Gastrocnemius medialis (tissue), 4 donors: ENCODE measurements around the gene OCLN. TPM values are rescaled to one million over a fixed set of nuclear protein-coding genes. Genes with fewer than 3 reads are reported as not detected.
"Not testable (repeated sequence)": the region's sequence is repeated elsewhere in the genome, so short reads cannot be mapped to it uniquely, and the experiment has no call there.

Experiments
- ATAC-seq, 2 donors: fragments of 150-250 bp; one replicate each; pipeline ENCODE4 v1.9.1; 2016
- DNase-seq, 2 donors: peaks; one replicate each; pipeline ENCODE4 v3.0.0-alpha.2; 2019
- H3K27ac ChIP-seq, 4 donors: fragments of 200-600 bp; sonication (generic); 1 replicate in 1 of 4; 2 replicates in 3 of 4; pipeline ENCODE4 v1.5.1; 2016 to 2018; ENCODE audit warnings: mild to moderate bottlenecking in 2 of 4, moderate library complexity in 1 of 4
- H3K27me3 ChIP-seq, 3 donors: fragments of 200-600 bp; sonication (generic) in 2 of 3; 1 replicate in 1 of 3; 2 replicates in 2 of 3; pipeline versions ENCODE4 v1.5.1 to v1.6.0; 2016 to 2019; ENCODE audit warnings: mild to moderate bottlenecking in 1 of 3, moderate library complexity in 1 of 3
- H3K36me3 ChIP-seq, 2 donors: fragments of 200-600 bp; sonication (generic) in 1 of 2; one replicate each; pipeline ENCODE4 v1.5.1; 2017 to 2018
- H3K4me1 ChIP-seq, 2 donors: fragments of 200-600 bp; sonication (generic) in 1 of 2; one replicate each; pipeline ENCODE4 v1.5.1; 2016 to 2017; ENCODE audit warnings: mild to moderate bottlenecking in 2 of 2
- H3K4me3 ChIP-seq, 4 donors: fragments of 200-600 bp; sonication (generic) in 3 of 4; 1 replicate in 1 of 4; 2 replicates in 3 of 4; pipeline ENCODE4 v1.5.1; 2016 to 2019; ENCODE audit warnings: mild to moderate bottlenecking in 2 of 4
- H3K9me3 ChIP-seq, 3 donors: fragments of 200-600 bp; sonication (generic) in 2 of 3; 1 replicate in 1 of 3; 2 replicates in 2 of 3; pipeline ENCODE4 v1.5.1; 2016 to 2019
- CTCF ChIP-seq, 5 experiments: fragments of 450-650 bp in 3 of 5; fragments of 200-600 bp in 2 of 5; sonication (generic) in 2 of 5; IDR thresholded peaks in 4 of 5; conservative IDR thresholded peaks in 1 of 5; 1 replicate in 4 of 5; 2 replicates in 1 of 5; pipeline ENCODE4 v1.5.1; 2016 to 2019; ENCODE audit warnings: antibody characterized with exemption in 5 of 5, mild to moderate bottlenecking in 3 of 5, moderate library complexity in 3 of 5
- POLR2A ChIP-seq, 2 donors: fragments of 450-650 bp; IDR thresholded peaks; one replicate each; pipeline ENCODE4 v1.6.1; 2017; ENCODE audit warnings: antibody characterized with exemption in 2 of 2, mild to moderate bottlenecking in 2 of 2, moderate library complexity in 2 of 2
- in situ Hi-C, 4 donors: fragments of 200-750 bp; cut with MboI; loops; one replicate each; pipeline versions ENCODE4 v1.15.0 to v1.8.0; 2017; ENCODE audit warnings: low sequenced_read_pairs in 4 of 4
- intact Hi-C: fragments of 100-400 bp; cut with DNase I; formaldehyde crosslinking; loops from one replicate; pipeline ENCODE4 v1.15.1; 2023; ENCODE audit warnings: low total_unique reads
- total RNA-seq, 4 donors: library from RNA; depleted of rRNA; stranded (reverse); fragments of >200 nt; gene quantifications; one replicate each; pipeline versions ENCODE4 v1.1.0 to v1.2.3, GENCODE V29; 2016

Gene OCLN
- total RNA-seq, 4 donors from 2014 or later = 0.39 to 0.87 (median 0.62) TPM

- no peaks in the 10 kb centered on the region for H3K36me3 ChIP-seq
- ATAC-seq = no peak
- intact Hi-C loops = no loop called here
- H3K4me1 ChIP-seq = no peaks in the 10 kb centered on the region
- H3K27me3 ChIP-seq = no peaks in the 10 kb centered on the region
- no peak overlapping the region for H3K4me3 ChIP-seq
- no peak for DNase-seq
- no peak overlapping the region for H3K27ac ChIP-seq
- in situ Hi-C loops = no loop called here
- H3K9me3 ChIP-seq = no peaks in the 10 kb centered on the region
- TF ChIP-seq POLR2A (IDR thresholded peaks at IDR 0.05) (no peak), CTCF (IDR thresholded peaks at IDR 0.05 in 4 of 5, conservative IDR thresholded peaks at IDR 0.05 in 1 of 5) (no peak)
Observed at GRCh38 chr5:69530561-69531405, 38.2 kb downstream of the OCLN start.

- DNase-seq = no peak
- Histone ChIP-seq H3K27ac (no peak overlapping the region), H3K27me3 (no peaks in the 10 kb centered on the region), H3K36me3 (no peaks in the 10 kb centered on the region), H3K4me1 (no peaks in the 10 kb centered on the region), H3K9me3 (no peaks in the 10 kb centered on the region), H3K4me3 (no peak overlapping the region)
- TF ChIP-seq CTCF (IDR thresholded peaks at IDR 0.05 in 4 of 5, conservative IDR thresholded peaks at IDR 0.05 in 1 of 5) = no peak
- no peak for TF ChIP-seq POLR2A (IDR thresholded peaks at IDR 0.05)
- intact Hi-C loops (no loop called here), in situ Hi-C loops (no loop called here)
- ATAC-seq = no peak
Observed at GRCh38 chr5:69531406-69531801, 38.8 kb downstream of the OCLN start.

- intact Hi-C loops = not testable (repeated sequence)
Observed at GRCh38 chr5:69537911-69538310, 45.3 kb downstream of the OCLN start.

GRCh38 chr5:69538735-69539134 lies 46.1 kb downstream of the OCLN start:
- ATAC-seq, in situ Hi-C loops, intact Hi-C loops, H3K27me3 ChIP-seq, H3K36me3 ChIP-seq, H3K4me1 ChIP-seq, H3K4me3 ChIP-seq, H3K9me3 ChIP-seq, DNase-seq, H3K27ac ChIP-seq: not testable (repeated sequence)

More at GRCh38 chr5:69537911-69538310, 45.3 kb downstream of the OCLN start:
- H3K27ac ChIP-seq, in situ Hi-C loops, ATAC-seq, DNase-seq, H3K4me1 ChIP-seq, H3K27me3 ChIP-seq, H3K9me3 ChIP-seq, H3K4me3 ChIP-seq, H3K36me3 ChIP-seq: not testable (repeated sequence)

- in situ Hi-C loops, H3K4me1 ChIP-seq, H3K27ac ChIP-seq, H3K27me3 ChIP-seq, H3K4me3 ChIP-seq, DNase-seq, ATAC-seq, H3K9me3 ChIP-seq, intact Hi-C loops, H3K36me3 ChIP-seq: not testable (repeated sequence)
Observed at GRCh38 chr5:69541347-69541746, 48.8 kb downstream of the OCLN start.

GRCh38 chr5:69542838-69543618 lies 50.4 kb downstream of the OCLN start:
- H3K4me3 ChIP-seq, ATAC-seq, H3K27me3 ChIP-seq, intact Hi-C loops, H3K27ac ChIP-seq, H3K9me3 ChIP-seq, DNase-seq, H3K4me1 ChIP-seq, in situ Hi-C loops, H3K36me3 ChIP-seq: not testable (repeated sequence)

- intact Hi-C loops, H3K27me3 ChIP-seq, DNase-seq, H3K4me3 ChIP-seq, ATAC-seq, H3K9me3 ChIP-seq, H3K4me1 ChIP-seq, H3K27ac ChIP-seq, in situ Hi-C loops, H3K36me3 ChIP-seq: not testable (repeated sequence)
Observed at GRCh38 chr5:69544602-69545001, 52.0 kb downstream of the OCLN start.
